ENCODE measurements around the gene JAG2. TPM values are rescaled to one million over a fixed set of nuclear protein-coding genes. Genes with fewer than 3 reads are reported as not detected.

Gene JAG2
- total and polyA plus RNA-seq, 12 donors: 18.5 to 45.5 (median 26.3) TPM

- 74 to 83% methylated on average over 10 of the region's 10 CpGs for WGBS, 2 donors
- Histone ChIP-seq H3K27ac (peak overlapping the region in 2 of 10 donors; percentile 22 to 27), H3K4me1 (peaks cover 10 to 75% (median 37%) of the 10 kb centered on the region in 9 donors), H3K27me3 (peaks cover 0 to 33% (median 9%) of the 10 kb centered on the region in 7 donors), H3K9me3 (no peaks in the 10 kb centered on the region), H3K4me3 (peak overlapping the region in 7 of 10 donors; percentile 2 to 63 (median 32)), H3K36me3 (no peaks in the 10 kb centered on the region)
- no peak for TF ChIP-seq CTCF (IDR thresholded peaks at IDR 0.05)
- DNase-seq (no peak), ATAC-seq (no peak)
- intact Hi-C loops (cut with DNase I): loop anchor here in 5 of 10 donors (5.0 to 10.0 kb wide), 3 partner anchors 37 to 73 kb away; no protein-coding TSS in a partner anchor
Measured at GRCh38 chr14:105165134-105165704, 3.4 kb downstream of the JAG2 start.

GRCh38 chr14:105163040-105163742 is 5.4 kb downstream of the JAG2 start:
- no peak overlapping the region for H3K27ac ChIP-seq
- no peak overlapping the region for H3K4me3 ChIP-seq
- peak in 3 of 8 donors; percentile 3 to 10 (median 5) for ATAC-seq
- TF ChIP-seq CTCF (IDR thresholded peaks at IDR 0.05): no peak
- intact Hi-C loops (cut with DNase I): loop anchor here in 2 of 10 donors (5.0 to 10.0 kb wide), 2 partner anchors 68 to 71 kb away; no protein-coding TSS in a partner anchor
- no peaks in the 10 kb centered on the region for H3K36me3 ChIP-seq
- H3K27me3 ChIP-seq: peaks cover 0 to 18% (median 8%) of the 10 kb centered on the region in 7 donors
- 73 to 83% methylated on average over 18 of the region's 18 CpGs for WGBS, 2 donors
- H3K4me1 ChIP-seq: peaks cover 0 to 61% (median 24%) of the 10 kb centered on the region in 9 donors
- DNase-seq: no peak
- H3K9me3 ChIP-seq: no peaks in the 10 kb centered on the region

- ATAC-seq: no peak
- no peak for DNase-seq
- no peak for TF ChIP-seq CTCF (IDR thresholded peaks at IDR 0.05)
- H3K27ac ChIP-seq: no peak overlapping the region
- H3K27me3 ChIP-seq: peaks cover 0 to 15% (median 8%) of the 10 kb centered on the region in 7 donors
- intact Hi-C loops (cut with DNase I): loop anchor here in 2 of 10 donors (5.0 to 10.0 kb wide), 2 partner anchors 68 to 70 kb away; no protein-coding TSS in a partner anchor
- H3K4me3 ChIP-seq: no peak overlapping the region
- H3K4me1 ChIP-seq: peaks cover 0 to 61% (median 24%) of the 10 kb centered on the region in 9 donors
- WGBS, 2 donors: 87 to 97% methylated on average over 2 of the region's 2 CpGs
- H3K36me3 ChIP-seq: no peaks in the 10 kb centered on the region
- H3K9me3 ChIP-seq: no peaks in the 10 kb centered on the region
Measured at GRCh38 chr14:105162669-105162979, 6.0 kb downstream of the JAG2 start.

GRCh38 chr14:105161964-105162668 is 6.5 kb downstream of the JAG2 start:
- H3K27me3 ChIP-seq: peaks cover 0 to 12% (median 8%) of the 10 kb centered on the region in 7 donors
- DNase-seq: no peak
- intact Hi-C loops (cut with DNase I): loop anchor here in 2 of 10 donors (5.0 to 10.0 kb wide), 2 partner anchors 67 to 70 kb away; no protein-coding TSS in a partner anchor
- ATAC-seq: peak in 6 of 8 donors; percentile 23 to 73 (median 41)
- H3K4me1 ChIP-seq: peaks cover 0 to 60% (median 23%) of the 10 kb centered on the region in 9 donors
- WGBS, 2 donors: 89 to 92% methylated on average over 10 of the region's 10 CpGs
- no peaks in the 10 kb centered on the region for H3K36me3 ChIP-seq
- no peaks in the 10 kb centered on the region for H3K9me3 ChIP-seq
- H3K27ac ChIP-seq: no peak overlapping the region
- no peak for TF ChIP-seq CTCF (IDR thresholded peaks at IDR 0.05)
- no peak overlapping the region for H3K4me3 ChIP-seq
